ENCODE measurements around the gene TMEFF2.
A peak's percentile ranks its signal among the peaks of the same experiment; 100 is the strongest.

TMEFF2 gene

DNA sequence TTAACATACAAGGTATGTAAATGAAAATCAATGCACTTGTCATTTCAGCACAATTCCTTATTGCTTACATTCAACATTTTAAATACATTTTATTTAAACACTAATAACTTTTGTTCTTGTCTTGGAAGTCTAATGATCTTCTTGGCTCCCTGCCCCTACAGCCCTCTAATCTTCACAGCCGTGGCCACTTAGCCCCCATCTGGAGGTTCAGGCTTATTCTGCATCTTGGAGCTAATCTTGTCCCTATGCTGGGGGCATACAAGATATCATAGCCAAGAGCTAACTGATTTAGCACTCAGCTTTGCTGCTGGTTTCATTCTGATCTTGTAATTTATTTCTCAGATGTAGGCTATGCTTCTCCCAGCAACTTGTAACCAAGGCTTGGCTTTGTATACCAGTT lies 140.8 kb downstream of the TMEFF2 start:
- WGBS (ENCODE audit: extremely low coverage, insufficient coverage, low lambda C conversion rate) = no CpG with 5 or more reads among the region's 1 CpG
- Histone ChIP-seq H3K27ac (ENCODE audit: low read depth, low read length) (no peak overlapping the region), H4K5ac (ENCODE audit: low read length) (no peak overlapping the region), H3K4ac (ENCODE audit: low read depth, low read length) (no peak overlapping the region), H3K4me1 (ENCODE audit: control insufficient read depth, low read depth, low read length) (peaks cover 4% of the 10 kb centered on the region), H2BK5ac (ENCODE audit: low read length) (no peak overlapping the region), H3K27me3 (ENCODE audit: insufficient read depth, low read length, poor library complexity) (no peaks in the 10 kb centered on the region), H3K4me3 (ENCODE audit: low read length) (no peak overlapping the region), H2BK15ac (replicated peaks; ENCODE audit: low read depth) (no peak overlapping the region), H3K9ac (ENCODE audit: low read length) (no peak overlapping the region), H3K23ac (ENCODE audit: low read length) (no peak overlapping the region), H2AK5ac (ENCODE audit: low read length) (no peak overlapping the region), H3K79me1 (ENCODE audit: low read length) (no peaks in the 10 kb centered on the region), H4K8ac (ENCODE audit: low read depth, low read length) (no peak overlapping the region), H3K79me2 (ENCODE audit: control insufficient read depth, insufficient read depth, low read length) (no peaks in the 10 kb centered on the region), H3K18ac (ENCODE audit: low read length) (no peak overlapping the region), H3K4me2 (ENCODE audit: low read length) (no peak overlapping the region), H3K56ac (ENCODE audit: low read length) (no peak overlapping the region), H2BK120ac (ENCODE audit: low read depth, low read length) (no peak overlapping the region), H3K36me3 (ENCODE audit: control insufficient read depth, insufficient read depth, low read length) (no peaks in the 10 kb centered on the region)
- peak; percentile 17 for DNase-seq

DNA sequence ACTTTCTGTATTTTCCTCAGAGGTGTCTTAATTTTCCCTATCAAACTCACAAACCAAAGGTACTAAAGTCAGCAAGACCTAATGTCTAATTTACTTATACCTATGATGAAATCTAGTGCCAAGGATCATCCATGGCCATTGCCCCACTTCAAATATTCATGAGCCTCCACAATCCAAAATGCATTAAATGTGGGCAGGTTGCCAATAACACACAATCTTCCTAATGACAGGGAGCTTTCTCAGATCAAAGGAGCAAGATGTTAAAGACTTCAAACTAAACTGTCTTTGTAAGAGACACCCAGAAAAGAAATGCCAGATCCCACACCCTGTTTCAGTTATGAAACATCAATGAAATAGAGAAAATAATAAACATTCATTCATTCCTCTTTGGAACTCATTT lies 143.2 kb downstream of the TMEFF2 start:
- Histone ChIP-seq H3K56ac (ENCODE audit: low read length) (no peak overlapping the region), H3K23ac (ENCODE audit: low read length) (no peak overlapping the region), H3K4me3 (ENCODE audit: low read length) (no peak overlapping the region), H2BK120ac (ENCODE audit: low read depth, low read length) (no peak overlapping the region), H3K79me2 (ENCODE audit: control insufficient read depth, insufficient read depth, low read length) (no peaks in the 10 kb centered on the region), H2BK5ac (ENCODE audit: low read length) (no peak overlapping the region), H3K27ac (ENCODE audit: low read depth, low read length) (no peak overlapping the region), H3K18ac (ENCODE audit: low read length) (no peak overlapping the region), H3K9ac (ENCODE audit: low read length) (no peak overlapping the region), H2AK5ac (ENCODE audit: low read length) (no peak overlapping the region), H3K4ac (ENCODE audit: low read depth, low read length) (no peak overlapping the region), H3K4me2 (ENCODE audit: low read length) (no peak overlapping the region), H3K4me1 (ENCODE audit: control insufficient read depth, low read depth, low read length) (peaks cover 4% of the 10 kb centered on the region), H4K5ac (ENCODE audit: low read length) (no peak overlapping the region), H3K36me3 (ENCODE audit: control insufficient read depth, insufficient read depth, low read length) (no peaks in the 10 kb centered on the region), H3K79me1 (ENCODE audit: low read length) (no peaks in the 10 kb centered on the region), H2BK15ac (replicated peaks; ENCODE audit: low read depth) (no peak overlapping the region), H4K8ac (ENCODE audit: low read depth, low read length) (no peak overlapping the region), H3K27me3 (ENCODE audit: insufficient read depth, low read length, poor library complexity) (no peaks in the 10 kb centered on the region)
- DNase-seq = no peak

- no peak overlapping the region for H4K8ac ChIP-seq (ENCODE audit: low read depth, low read length)
- peaks cover 3% of the 10 kb centered on the region for H3K4me1 ChIP-seq (ENCODE audit: control insufficient read depth, low read depth, low read length)
- no peak overlapping the region for H2BK15ac ChIP-seq (replicated peaks; ENCODE audit: low read depth)
- H3K4me3 ChIP-seq (ENCODE audit: low read length) = no peak overlapping the region
- DNase-seq = no peak
- no peaks in the 10 kb centered on the region for H3K79me2 ChIP-seq (ENCODE audit: control insufficient read depth, insufficient read depth, low read length)
- no peak overlapping the region for H3K23ac ChIP-seq (ENCODE audit: low read length)
- H2BK120ac ChIP-seq (ENCODE audit: low read depth, low read length) = no peak overlapping the region
- no peak overlapping the region for H3K56ac ChIP-seq (ENCODE audit: low read length)
- H3K36me3 ChIP-seq (ENCODE audit: control insufficient read depth, insufficient read depth, low read length) = no peaks in the 10 kb centered on the region
- H3K79me1 ChIP-seq (ENCODE audit: low read length) = no peaks in the 10 kb centered on the region
- H3K18ac ChIP-seq (ENCODE audit: low read length) = no peak overlapping the region
- H3K4ac ChIP-seq (ENCODE audit: low read depth, low read length) = no peak overlapping the region
- H2AK5ac ChIP-seq (ENCODE audit: low read length) = no peak overlapping the region
- no peak overlapping the region for H2BK5ac ChIP-seq (ENCODE audit: low read length)
- H4K5ac ChIP-seq (ENCODE audit: low read length) = no peak overlapping the region
- WGBS (ENCODE audit: extremely low coverage, insufficient coverage, low lambda C conversion rate) = no CpG with 5 or more reads among the region's 4 CpGs
- no peak overlapping the region for H3K27ac ChIP-seq (ENCODE audit: low read depth, low read length)
- no peak overlapping the region for H3K9ac ChIP-seq (ENCODE audit: low read length)
- H3K27me3 ChIP-seq (ENCODE audit: insufficient read depth, low read length, poor library complexity) = no peaks in the 10 kb centered on the region
- no peak overlapping the region for H3K4me2 ChIP-seq (ENCODE audit: low read length)
Measured at GRCh38 chr2:192049362-192049761, 145.4 kb downstream of the TMEFF2 start.

- no peak for DNase-seq
- WGBS (ENCODE audit: extremely low coverage, insufficient coverage, low lambda C conversion rate) = no CpG with 5 or more reads among the region's 2 CpGs
Measured at GRCh38 chr2:192047315-192048107, 147.2 kb downstream of the TMEFF2 start.

DNA sequence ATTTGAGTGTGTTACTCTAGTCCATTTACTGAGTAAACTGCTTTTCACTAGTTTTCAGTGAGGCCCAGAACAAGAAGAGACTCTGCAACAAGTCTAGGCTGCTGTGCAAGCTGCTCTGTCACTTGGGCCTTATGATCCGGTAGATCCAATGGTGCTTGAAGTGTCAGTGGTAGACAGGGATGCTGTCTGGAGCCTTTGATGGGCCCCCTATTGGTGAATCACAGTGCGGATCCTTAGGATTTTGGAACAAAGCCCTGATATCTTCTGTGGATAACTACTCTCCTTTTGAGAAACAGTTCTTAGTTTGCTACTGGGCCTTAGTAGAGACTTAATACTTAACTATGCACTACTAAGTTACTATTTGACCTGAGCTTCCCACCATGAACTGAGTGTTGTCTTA lies 150.2 kb downstream of the TMEFF2 start:
- H2BK120ac ChIP-seq (ENCODE audit: low read depth, low read length) = no peak overlapping the region
- peak; percentile 4 for DNase-seq
- H3K4ac ChIP-seq (ENCODE audit: low read depth, low read length) = no peak overlapping the region
- no peaks in the 10 kb centered on the region for H3K79me1 ChIP-seq (ENCODE audit: low read length)
- H2AK5ac ChIP-seq (ENCODE audit: low read length) = no peak overlapping the region
- H3K4me1 ChIP-seq (ENCODE audit: control insufficient read depth, low read depth, low read length) = no peaks in the 10 kb centered on the region
- H3K4me2 ChIP-seq (ENCODE audit: low read length) = no peak overlapping the region
- no peak overlapping the region for H3K56ac ChIP-seq (ENCODE audit: low read length)
- no peaks in the 10 kb centered on the region for H3K36me3 ChIP-seq (ENCODE audit: control insufficient read depth, insufficient read depth, low read length)
- no peak overlapping the region for H2BK15ac ChIP-seq (replicated peaks; ENCODE audit: low read depth)
- H3K27me3 ChIP-seq (ENCODE audit: insufficient read depth, low read length, poor library complexity) = no peaks in the 10 kb centered on the region
- H3K9ac ChIP-seq (ENCODE audit: low read length) = no peak overlapping the region
- H3K23ac ChIP-seq (ENCODE audit: low read length) = no peak overlapping the region
- H3K79me2 ChIP-seq (ENCODE audit: control insufficient read depth, insufficient read depth, low read length) = no peaks in the 10 kb centered on the region
- H3K18ac ChIP-seq (ENCODE audit: low read length) = no peak overlapping the region
- H2BK5ac ChIP-seq (ENCODE audit: low read length) = no peak overlapping the region
- H3K27ac ChIP-seq (ENCODE audit: low read depth, low read length) = no peak overlapping the region
- no peak overlapping the region for H4K8ac ChIP-seq (ENCODE audit: low read depth, low read length)
- H3K4me3 ChIP-seq (ENCODE audit: low read length) = no peak overlapping the region
- H4K5ac ChIP-seq (ENCODE audit: low read length) = no peak overlapping the region
- WGBS (ENCODE audit: extremely low coverage, insufficient coverage, low lambda C conversion rate) = no CpG with 5 or more reads among the region's 2 CpGs

More at GRCh38 chr2:192047315-192048107, 147.2 kb downstream of the TMEFF2 start:
- no peak overlapping the region for H3K56ac ChIP-seq (ENCODE audit: low read length)
- H3K4me1 ChIP-seq (ENCODE audit: control insufficient read depth, low read depth, low read length) = no peaks in the 10 kb centered on the region
- H3K79me2 ChIP-seq (ENCODE audit: control insufficient read depth, insufficient read depth, low read length) = no peaks in the 10 kb centered on the region
- no peak overlapping the region for H3K4me3 ChIP-seq (ENCODE audit: low read length)
- no peak overlapping the region for H2AK5ac ChIP-seq (ENCODE audit: low read length)
- no peaks in the 10 kb centered on the region for H3K27me3 ChIP-seq (ENCODE audit: insufficient read depth, low read length, poor library complexity)
- H3K27ac ChIP-seq (ENCODE audit: low read depth, low read length) = no peak overlapping the region
- no peak overlapping the region for H4K8ac ChIP-seq (ENCODE audit: low read depth, low read length)
- H3K23ac ChIP-seq (ENCODE audit: low read length) = no peak overlapping the region
- no peak overlapping the region for H3K4me2 ChIP-seq (ENCODE audit: low read length)
- H3K36me3 ChIP-seq (ENCODE audit: control insufficient read depth, insufficient read depth, low read length) = no peaks in the 10 kb centered on the region
- no peak overlapping the region for H2BK15ac ChIP-seq (replicated peaks; ENCODE audit: low read depth)
- H2BK120ac ChIP-seq (ENCODE audit: low read depth, low read length) = no peak overlapping the region
- no peak overlapping the region for H3K18ac ChIP-seq (ENCODE audit: low read length)
- H3K9ac ChIP-seq (ENCODE audit: low read length) = no peak overlapping the region
- no peak overlapping the region for H4K5ac ChIP-seq (ENCODE audit: low read length)
- H3K4ac ChIP-seq (ENCODE audit: low read depth, low read length) = no peak overlapping the region
- H3K79me1 ChIP-seq (ENCODE audit: low read length) = no peaks in the 10 kb centered on the region
- no peak overlapping the region for H2BK5ac ChIP-seq (ENCODE audit: low read length)

Measured in mesendoderm (in vitro differentiated cells).